HG02571 (cell line): Measurements from ENCODE around the gene COPE.
"Not testable (repeated sequence)": the region's sequence is repeated elsewhere in the genome, so short reads cannot be mapped to it uniquely, and the experiment has no call there.

Experiments used
- ATAC-seq: cut with Tn5 transposase; IDR thresholded peaks from one replicate; pipeline ENCODE4 v1.9.1; 2021; ENCODE audit warnings: mild to moderate bottlenecking, moderate library complexity; ENCODE audit not compliant: unreplicated experiment

The COPE gene

DNA sequence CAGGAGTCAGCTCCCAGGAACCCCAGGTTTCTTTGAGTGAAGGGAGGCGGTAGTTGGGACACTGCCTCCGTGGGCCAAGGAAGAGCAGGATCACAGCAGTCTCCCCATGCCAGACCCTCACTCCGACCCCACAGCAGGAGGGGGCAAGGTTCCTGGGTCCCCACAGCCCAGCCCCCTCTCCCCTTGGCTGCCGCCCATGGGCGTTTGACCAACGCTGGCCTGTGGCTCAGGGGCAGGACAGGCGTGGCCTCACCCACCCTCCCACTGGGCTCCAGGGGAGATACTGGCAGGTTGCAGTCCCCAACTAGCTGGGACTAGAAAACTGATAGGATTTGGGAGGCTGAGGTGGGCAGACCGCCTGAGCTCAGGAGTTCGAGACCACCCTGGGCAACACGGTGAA lies 9.2 kb downstream of the COPE start:
- ATAC-seq, result no peak

DNA sequence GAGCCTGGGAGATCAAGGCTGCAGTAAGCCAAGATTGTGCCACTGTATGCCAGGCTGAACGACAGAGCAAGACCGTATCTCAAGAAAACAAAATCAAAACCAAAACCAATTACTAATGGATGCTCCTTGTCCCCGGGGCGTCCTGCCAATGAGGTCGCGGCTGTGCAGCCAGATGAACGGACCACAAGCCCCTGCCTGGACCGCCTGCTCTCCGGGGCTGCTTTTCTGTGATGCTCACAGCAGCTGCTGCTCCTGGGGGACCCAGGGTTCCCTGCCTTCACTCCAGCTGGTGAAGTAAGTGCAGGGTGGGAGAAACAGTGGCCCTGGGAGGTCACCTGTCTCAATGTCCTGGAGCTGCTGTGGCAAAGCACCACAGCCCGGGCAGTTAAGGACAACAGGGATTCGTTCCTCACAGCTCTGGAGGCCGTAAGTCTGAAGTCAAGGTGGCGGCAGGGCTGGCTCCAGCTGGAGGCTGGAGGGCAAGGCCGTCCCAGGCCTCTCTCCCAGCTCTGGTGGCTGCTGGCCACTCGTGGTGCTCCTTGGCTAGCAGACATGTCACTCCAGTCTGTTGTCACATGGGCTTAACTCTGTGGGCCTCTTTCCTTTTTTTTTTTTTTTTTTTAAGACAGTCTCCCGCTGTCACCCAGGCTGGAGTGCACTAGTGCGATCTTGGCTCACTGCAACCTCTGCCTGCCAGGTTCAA lies 10.1 kb downstream of the COPE start:
- ATAC-seq, result no peak

DNA sequence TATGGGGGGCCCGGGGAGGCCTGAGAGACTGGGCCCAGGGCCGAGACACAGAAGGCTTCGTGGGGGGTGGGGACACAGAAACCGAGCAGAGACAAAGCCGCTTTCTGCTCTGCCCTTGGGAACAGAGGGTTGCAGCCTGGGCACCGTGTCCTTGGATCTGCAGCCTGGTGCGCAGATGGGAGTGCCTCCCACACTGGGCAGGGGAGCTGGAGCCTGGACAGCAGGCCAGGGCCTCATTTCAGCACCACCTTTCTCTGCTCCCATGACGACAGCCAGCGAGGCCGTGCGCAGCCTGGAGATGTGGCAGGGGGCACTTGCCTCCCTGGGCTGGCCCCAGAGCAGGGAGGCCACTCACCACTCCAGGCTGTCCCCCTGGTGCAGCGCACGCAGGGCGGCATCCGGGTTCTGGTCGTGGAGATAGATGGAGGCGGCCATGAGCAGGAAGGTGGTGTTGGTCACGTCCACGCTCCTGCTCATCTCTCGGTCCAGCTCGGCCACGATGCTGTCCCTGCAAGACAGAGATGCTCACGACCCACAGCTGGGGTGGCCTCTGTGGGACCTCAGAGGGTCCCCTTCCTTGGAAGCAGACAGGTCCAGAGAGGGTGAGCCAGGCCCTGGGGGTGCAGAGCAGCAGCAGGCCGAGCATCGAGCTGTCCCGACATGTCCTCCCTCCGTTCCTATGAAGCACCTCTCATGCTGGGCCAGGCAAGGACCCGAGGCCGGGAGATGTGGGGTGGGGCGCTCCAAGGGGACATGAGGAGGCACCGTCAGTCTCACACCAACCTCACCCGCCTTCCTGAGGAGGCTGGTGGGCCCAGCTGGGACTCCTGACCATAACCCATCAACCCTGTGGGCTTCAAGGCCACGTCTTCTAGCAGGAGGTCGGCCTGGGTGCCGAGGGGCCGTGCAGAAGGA lies 12.3 kb downstream of the COPE start:
- ATAC-seq, result no peak

DNA sequence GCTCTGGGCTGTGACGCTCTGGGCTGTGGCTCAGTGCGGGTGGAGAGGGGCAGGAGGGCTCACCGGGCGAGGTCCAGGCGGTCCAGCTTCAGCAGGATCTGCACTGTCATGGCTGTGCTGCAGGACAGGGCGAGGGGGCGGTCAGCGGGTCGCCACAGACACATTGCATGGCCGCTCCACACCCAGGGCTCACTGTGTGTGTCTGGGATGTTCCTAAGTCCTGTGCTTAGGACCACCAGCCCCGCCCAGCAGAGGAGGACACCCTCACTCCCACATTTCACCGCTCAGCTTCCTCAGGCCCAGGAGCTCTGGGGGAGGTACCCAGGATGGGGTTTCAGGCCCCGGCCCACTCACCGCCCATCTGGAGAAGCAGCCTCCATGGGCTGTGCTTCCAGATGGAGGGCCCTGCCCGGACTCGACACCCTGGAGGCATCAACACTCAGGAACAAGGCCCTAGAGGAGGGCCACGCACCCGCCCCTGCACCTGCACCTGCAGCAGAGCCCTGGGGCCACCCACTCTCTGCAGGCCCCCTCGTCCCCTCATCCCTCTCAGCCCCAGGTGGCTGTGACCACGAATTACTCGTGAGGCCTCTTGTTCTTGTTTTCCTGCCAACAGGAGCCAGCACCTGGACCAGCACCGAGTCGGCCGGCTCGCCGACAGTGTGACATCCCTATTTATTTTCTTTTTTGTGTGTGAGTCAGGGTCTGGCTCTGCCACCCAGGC lies 13.5 kb downstream of the COPE start:
- ATAC-seq, result no peak

DNA sequence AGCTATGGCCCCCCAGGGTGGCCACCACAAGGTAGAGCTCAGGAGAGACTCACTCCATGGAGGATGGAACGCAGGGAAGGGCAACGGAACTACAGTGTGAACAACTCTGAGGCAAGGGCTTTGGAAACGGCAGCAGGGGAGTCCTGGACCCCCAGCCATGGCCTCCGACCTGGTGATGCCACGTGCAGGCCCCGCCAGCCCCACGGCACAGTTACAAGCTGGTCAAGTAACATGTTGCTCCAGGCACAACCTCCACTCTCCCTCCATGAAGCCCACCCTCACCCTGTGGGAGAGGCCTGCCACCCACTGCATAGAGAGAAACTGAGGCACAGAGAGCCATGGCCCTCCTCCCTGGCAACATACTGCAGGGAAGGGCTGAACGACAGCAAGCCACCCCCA lies 14.1 kb downstream of the COPE start:
- no peak for ATAC-seq

DNA sequence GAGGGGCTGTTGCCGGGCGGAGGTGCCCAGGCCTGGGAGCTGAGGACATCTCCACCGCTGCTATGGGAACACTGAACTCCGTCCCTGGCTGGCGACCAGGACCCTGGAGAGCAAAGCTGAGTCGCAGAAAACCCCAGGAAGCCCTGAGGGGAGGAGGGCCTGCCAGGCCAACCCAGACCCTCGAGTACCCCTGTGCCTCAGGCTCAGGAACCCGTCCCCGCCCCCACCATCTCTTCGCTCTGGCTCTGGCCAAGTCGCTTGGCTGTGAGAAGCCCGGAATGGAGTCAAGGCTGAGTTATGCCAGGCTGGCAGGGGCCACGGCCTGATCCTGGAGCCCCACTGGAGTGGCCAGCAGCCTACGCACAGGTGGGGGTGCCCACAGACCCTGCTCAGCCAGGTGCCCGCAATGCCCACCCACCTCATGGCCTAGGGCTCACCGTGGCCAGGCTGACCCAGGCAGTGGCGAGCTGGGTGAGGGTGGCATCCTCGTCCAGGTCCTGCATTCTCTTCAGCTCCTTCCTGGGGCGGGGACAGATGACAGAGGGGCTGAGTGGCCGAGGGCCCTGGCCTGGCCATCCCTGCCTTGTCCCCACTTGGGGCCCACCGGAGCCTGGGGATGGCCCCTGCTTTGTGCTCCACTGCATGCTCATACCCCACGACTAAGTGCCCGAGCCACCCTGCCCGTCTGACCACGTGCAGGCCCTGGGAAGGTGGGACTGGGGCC lies 14.7 kb downstream of the COPE start:
- no peak for ATAC-seq

DNA sequence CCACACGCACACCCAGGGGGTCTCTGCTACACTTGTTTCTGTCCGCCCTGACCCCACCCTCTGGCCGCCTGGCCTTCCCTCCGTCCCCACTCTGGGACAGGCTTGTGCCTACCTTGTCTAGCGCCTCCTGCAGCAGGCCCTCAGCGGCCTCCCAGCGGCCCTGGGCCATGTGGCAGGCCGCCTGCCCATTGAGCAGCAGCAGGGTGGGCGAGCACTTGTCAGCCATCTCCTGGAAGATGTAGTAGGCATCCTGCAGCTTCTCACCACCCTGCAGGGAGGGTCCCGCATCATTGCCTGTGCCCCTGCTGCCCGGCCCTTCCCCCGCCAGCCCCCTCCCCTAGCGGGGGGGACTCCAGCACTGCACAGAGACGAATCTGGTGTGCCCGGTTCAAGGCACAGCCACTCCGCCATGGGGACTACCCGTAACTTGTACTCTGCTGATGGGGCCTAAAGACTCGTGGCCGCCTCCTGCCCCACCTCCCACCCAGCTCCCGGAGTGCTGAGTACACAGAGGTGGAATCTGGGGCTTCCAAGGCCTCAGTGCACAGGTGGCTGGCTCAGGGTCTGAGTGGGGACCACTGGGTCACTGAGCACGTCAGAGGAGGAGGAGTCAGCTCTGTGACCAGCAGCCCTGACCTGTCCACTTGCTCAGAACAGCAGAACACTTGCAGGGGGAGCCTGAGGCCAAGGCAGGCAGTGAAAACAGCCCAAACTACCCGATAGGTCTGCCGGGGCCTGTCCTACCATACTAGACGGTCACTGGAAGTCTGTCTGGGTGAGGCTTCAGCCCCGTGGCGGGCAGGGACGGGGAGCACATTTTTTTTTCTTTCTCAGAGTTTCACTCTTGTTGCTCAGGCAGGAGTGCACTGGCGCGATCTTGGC lies 15.8 kb downstream of the COPE start:
- ATAC-seq, result no peak

DNA sequence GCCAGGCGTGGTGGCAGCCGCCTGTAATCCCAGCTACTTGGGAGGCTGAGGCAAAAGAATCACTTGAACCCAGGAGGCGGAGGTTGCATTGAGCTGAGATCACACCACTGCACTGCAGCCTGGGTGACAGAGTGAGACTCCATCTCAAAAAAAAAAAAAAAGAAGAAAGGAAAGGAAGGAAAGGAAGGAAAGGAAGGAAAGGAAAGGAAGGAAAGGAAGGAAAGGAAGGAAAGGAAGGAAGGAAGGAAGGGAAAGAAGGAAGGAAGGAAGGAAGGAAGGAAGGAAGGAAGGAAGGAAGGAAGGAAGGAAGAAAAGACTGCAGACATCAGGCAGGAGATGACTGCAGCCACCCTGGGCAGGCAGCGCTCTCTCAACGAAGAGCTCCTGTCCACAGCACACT lies 16.7 kb downstream of the COPE start:
- not testable (repeated sequence) for ATAC-seq

DNA sequence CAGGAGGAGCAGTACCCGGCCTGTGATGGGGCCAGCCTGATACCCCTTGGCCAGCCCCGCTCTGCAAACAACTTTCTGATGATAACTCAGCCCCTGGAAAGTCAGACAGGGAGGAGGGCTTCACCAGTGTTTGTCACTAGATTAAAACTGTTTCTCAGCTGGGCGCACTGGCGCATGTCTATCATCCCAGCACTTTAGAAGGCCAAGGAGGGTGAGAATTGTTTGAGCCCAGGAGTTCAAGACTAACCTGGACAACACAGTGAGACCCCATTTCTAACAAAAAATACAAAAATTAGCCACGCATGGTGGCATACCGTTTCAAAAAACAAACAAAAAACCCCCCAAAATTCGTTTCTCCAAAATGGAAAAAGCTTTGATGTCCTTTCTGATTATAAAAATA lies 17.7 kb downstream of the COPE start:
- no peak for ATAC-seq

DNA sequence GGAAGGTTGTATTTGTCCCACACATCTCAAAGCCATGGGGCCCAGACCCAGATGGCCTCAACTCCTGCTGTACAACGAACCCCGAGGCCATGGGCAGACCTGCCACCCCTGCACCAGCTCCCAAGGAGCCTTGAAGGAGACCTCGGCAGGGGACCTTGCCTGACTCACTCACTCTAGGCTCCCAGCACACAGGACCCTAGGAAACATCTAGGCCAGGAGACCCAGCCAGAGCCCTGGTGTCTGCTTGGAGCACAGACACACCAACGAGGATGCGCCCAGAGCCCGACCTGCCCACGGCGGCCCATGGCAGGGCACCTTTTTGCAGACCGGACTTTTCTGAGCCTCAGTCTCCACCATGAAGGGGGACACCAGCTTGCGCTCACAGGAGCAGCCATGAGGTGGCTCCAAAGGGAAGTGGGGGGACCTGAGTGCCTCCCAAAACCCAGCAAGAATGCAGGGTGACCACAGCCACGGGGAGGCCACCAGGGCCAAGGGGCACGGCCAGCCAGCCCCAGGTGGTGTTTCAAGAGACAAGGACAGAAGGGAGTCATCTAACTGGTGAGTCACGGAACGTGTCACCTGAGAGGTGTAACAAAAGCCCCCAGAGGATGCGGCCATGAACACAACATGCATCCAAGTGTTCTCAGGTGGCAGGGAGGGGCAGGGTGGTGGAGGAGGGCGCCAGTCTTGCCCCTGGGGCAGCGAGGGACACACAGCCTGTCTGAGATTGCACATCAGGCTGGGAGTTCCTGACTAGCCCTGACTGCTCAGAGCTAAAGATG lies 18.3 kb downstream of the COPE start:
- no peak for ATAC-seq

DNA sequence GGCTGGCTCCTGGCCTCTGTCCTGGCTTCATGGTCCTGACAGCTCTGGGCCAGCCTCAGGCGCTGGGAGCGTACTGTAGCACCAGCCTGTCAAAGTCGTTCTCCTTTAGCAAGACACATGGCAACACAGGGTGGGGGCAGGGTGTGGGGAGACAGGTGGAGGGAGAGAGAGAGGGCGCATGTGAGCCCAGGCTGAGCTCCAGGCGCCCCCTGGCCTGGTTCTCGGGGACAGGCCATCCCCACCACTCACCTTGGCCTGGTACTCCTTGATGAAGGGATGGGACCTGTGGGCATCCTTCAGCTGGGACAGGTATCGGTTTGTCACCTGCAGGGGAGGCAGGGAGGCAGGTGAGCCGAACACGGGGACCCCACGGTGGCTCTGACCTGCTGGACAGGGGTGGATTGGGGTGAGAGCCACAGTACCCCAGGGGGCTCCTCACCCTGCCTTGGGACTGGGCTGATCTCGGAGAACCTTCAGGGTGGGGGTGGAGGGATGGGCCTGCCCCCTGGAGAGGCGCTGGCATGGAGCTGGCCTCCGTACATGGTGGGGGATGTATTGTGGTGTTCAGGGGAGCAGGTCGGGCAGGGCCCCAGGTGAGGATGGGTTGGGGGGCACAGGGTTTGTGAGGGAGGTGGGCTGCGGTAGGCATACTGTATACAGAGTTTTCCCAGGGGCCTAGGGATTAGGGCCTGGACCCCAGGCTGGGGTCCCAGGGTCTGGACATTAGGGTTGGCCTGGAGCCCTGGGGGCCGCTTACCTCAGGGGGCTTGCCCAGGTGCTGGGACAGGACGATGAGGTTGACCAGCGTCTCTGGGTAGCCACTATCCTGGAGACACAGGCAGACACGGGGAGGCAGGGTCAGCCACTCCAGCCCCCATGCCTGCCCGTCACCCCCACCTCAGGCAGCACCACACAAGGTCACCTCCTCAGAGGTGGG lies 19.3 kb downstream of the COPE start:
- no peak for ATAC-seq

DNA sequence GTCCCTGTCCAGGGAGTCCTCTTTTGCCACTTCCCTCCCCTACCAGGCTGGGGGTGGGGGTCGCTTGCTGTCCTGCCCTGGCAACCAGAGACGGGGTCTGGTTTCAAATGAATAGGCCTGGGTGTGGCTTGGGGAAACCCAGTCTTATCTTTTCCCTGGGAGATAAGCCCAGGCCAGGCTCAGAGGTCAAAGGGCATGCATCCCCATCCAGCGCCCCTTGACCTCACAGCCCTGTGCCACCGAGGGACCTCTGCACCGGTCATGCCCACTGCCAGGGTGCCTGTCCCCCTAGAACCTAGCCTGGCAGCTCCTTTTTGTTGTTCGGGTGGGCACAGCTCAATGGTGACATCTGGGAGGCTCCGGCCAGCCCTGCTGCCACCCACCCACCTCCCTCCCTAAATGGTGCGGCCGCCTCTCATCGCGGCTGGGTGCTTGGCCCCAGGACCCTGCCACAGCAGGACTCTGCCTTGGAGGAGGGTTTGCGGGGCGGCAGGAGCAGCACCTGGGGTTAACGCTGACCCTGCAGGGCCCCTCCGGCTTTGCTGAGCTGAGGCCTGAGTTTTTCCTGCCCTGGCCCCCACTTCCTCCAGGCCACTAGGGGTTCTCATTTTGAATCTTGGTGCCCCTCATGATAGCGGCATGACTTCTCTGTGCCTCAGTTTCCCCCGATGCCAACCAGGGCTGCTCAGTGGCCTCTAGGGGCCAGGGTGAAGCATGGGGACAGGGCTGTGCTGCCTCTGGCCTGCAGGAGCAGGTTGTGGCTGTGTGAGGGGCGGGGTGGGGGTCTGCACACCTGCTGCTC lies 20.4 kb downstream of the COPE start:
- ATAC-seq, result no peak

DNA sequence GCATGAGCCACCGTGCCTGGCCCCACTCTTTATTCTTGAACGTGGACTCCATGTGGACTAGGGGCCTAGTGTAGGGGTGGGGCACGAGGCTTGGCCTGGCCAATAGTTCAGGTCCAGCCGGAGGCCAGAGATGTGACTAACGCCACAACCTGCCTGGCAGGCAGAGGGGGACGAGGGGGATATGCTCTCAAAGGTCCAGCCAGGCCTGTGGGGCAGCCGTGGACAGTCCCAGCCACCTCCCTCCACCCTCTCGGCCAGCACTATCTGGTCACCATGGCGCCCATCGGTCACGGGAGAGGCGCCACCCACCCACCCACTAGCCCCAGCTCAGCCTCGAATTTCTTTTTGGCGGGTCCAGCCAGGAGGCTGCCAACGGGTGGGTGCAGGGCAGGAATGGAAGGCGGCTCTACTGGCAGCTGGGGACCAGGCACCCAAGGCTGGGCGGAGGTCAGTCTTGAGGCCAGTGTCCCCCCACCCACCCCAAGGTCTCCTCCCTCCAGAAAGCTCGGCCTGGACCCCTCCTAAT lies 21.0 kb downstream of the COPE start:
- no peak for ATAC-seq

DNA sequence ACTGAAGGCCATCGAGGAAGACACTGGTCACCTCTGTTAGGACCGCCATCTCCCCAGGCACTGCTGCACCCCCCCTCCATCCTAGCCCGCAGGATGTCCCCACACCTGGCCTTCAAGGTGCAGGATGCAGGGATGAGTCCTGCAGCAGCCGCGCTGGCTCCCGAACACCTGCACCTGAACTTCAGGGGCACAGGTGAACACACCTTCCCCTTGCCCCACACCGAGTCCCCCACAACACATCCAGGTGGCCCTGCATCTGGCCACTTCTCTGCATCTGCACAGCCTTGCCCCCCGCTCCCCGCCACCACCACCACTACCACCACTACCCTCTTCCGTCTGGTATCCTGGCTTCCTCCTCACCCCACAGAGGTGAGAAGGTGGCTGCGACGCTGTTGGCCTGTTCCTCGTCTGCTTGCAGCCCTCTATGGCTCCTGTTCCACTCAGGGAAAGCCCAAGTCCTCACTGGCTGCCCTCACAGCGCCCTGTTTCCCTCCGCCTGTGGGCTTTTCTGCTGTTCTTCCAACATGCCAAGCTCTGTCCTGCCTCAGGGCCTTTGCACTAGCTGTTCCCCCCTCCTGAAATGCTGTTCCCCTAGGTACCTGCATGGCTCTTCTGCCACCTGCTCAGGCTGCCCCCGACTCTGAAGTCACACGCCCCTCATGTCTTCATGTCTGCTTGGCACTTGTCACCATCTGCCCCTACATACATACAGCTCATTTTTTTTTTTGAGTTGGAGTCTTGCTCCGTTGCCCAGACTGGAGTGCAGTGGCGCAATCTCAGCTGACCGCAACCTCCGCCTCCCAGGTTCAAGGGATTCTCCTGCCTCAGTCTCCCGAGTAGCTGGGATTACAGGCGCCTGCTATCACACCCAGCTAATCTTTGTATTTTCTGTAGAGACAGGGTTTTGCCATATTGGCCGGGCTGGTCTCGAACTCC lies 21.8 kb downstream of the COPE start:
- ATAC-seq, result no peak

DNA sequence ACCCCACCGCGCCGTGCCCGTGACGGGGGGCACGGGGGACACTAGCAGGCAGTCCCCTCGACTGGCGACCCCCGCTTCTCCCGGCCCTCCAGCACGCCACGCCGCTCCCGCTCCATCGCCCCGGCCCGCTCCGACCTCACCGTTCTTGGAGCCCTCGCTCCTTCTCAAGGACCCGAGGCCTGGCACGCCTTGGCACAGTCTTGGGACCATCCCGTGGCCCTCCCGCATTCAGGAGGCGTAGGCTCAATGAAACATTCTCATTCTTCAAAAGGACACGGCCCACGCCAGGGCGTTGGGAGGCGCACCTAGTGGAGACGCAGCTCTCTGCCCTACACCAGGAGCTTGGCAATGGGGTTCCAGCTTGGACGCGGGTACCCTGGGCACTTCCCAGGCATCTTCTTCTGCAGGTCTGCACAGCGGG lies 22.8 kb downstream of the COPE start:
- no peak for ATAC-seq

DNA sequence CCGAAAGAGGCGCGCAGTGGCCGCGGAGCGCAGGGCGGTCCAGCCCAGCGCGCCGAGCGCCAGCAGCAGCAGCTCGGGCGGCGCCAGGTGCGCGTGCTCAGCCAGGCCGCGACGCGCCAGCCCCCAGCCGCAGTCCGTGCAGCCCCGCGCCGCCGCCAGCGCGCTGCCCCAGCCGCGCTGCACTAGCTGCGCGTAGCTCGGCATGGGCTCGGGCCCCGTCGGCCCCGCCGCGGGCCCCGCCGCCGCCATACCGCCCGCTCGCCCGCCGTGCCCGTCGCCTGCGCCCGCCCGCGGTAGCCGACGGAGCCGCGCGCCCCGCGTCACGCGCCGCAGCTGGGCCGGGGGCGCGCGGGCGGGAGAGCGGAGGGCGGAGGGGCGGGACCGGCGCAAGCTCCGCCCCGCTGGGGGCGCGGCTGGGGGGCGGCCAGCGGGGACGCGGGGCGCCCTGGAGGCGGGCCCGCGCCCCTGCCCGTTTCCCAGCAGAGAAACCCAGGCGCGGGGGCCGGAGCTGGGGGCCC lies 23.3 kb downstream of the COPE start, which contains the start of gene CERS1:
Gene CERS1 (minus strand): TSS at position 335 of the 518 bp plus-strand sequence. CDS start 86 bp downstream, at position 249.
- no peak for ATAC-seq
